GM18861 (cell line): ENCODE data around the gene ZKSCAN5.
A peak's percentile ranks its signal among the peaks of the same experiment; 100 is the strongest.

Experiments used
- ATAC-seq: cut with Tn5 transposase; IDR thresholded peaks from one replicate; pipeline ENCODE4 v1.9.1; 2021; ENCODE audit not compliant: unreplicated experiment

ZKSCAN5 gene

DNA sequence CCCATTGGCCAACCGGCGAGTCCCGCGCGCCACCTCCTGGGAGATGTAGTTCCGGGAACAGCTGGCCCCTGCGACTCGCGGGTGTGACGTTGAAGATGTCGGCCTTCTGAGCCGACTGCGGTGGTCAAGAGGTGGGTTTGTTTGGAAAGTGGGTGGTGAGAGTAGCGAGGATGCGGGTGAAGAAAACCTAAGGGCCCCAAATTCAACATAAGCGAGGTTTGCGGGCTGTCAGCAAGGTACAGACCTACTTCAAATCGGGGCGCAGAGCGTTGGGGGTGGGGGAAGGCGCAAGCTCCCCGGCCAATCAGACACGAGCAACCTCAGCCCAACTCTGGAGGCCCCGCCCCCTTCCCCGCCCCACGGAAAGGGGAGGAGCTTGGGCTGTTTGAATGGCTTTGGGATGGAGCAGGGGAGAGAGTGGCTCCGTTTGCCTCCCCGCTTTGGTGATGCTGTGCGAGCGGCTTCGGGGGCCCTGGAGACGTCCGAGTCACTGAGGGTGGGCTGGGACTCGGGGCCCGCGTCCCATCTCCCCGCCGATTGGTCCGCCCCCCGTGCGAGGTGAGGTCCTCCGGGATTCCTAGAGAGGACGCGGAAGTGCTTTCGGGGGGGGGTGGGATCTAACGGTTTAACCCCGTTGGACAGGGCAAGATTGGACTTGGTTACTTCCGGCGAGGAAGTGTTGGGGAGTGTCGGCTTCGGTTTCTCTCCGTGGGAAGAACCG lies at the start of gene ZKSCAN5:
Gene ZKSCAN5, plus strand, starts transcription at position 60 of the 721 bp plus-strand sequence. CDS start 1,383 bp downstream, outside the sequence.
- peak; percentile 58 for ATAC-seq

DNA sequence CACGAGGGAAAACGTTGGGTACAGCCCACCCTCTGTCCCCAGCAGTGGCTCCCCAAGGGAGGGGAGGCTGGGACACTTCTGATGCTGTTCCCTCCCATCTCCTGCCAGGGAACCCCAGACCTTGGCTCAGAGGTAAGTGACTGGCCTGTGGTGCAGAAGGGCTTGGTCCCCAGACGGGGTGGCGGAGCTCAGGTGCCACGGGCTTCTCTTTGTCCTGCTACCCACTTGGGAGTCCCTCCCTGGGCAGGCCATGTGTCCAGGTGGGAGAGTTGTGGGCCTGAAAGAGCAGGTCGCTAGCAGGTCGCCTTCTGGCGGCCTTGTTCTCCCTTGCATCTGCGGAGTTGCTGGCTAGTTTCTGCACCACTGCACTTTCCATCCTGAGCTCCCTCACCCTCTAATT lies 48.6 kb upstream of the ZKSCAN5 start:
- no peak for ATAC-seq

DNA sequence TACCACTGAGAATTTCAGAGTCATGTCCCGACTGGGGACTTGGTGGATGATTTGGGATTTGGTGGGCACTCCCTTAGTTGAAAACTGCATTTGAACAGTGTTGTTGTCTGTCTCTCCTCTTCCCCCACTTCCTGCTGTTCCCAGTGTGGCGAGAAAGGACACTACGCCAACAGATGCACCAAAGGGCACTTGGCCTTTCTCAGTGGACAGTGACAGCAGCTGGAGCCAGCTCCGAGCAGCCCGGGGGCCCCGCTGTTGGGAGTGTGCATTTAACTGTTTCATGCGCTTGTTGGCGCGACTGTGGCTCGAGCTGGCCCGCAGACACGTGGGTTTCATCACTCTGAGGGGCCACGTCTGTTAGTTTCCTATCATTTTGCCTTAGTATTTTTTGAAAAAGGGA lies 48.2 kb upstream of the ZKSCAN5 start:
- ATAC-seq = no peak

DNA sequence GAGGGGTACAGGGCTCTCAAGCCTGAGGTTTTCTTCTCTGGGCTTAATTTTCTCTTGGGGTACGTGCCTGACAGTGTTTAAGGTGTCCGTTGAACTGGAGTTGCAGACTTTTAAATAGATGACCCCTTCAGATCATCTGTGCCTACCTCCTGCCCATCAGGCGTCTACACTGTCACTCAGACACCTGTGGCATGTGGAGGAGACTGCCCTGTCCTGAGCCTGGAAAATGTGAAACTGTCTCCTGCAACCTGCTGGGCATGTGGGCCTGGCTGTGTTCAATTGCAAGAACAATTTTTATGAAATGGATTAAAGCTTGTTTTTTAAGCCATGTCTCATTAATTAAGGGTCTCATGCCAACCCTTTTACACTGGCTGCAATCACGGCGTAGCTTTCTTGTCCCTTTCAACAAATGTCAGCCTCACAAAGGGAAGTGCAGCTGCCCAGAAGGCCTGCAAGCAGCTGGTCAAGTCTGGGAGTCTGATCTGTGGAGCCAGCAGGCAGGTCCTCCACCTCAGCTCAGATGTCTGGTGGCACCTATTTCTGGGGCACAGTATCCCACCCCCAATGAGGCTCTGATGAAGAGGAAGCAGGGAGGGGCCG lies 47.3 kb upstream of the ZKSCAN5 start:
- no peak for ATAC-seq

DNA sequence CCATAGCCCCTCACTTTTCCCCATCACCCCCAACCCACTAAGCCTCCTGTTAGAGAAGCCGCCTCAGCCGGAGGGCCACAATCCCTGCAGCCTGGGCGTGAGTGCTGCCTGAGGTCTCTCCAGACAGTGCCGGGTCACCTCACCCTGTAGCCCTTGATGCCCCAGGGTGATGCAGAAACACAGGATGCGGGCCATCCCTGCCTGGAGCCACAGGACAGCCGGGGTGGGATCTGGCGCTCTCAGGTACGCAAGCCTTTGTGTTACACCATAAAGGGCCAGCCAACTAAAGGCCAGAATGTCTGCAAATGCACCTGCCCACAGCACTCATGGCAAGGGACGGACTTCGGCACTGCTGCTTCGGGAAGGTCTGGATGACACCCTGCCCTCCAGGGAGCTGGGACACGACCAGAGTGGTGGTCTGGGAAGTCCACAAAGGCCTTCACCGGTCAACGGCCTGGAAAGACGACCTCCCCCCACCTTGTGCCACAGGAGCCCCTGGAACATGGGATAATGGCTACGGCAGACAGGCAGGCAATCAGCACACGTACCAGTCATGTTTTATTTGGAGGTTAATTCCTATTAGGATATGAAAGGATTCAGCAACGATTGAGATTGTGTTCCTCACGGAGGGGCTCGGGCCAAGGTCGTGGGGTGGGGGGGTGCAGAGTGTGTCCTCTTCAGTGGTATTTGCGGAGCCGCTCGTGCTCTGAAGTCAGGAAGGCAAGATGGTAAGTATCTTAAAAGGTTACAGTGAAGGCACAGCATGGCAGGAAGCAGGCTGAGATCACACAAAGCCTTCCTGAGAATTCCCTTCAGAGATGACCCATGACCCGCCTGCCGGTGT lies 46.6 kb upstream of the ZKSCAN5 start:
- ATAC-seq = no peak

DNA sequence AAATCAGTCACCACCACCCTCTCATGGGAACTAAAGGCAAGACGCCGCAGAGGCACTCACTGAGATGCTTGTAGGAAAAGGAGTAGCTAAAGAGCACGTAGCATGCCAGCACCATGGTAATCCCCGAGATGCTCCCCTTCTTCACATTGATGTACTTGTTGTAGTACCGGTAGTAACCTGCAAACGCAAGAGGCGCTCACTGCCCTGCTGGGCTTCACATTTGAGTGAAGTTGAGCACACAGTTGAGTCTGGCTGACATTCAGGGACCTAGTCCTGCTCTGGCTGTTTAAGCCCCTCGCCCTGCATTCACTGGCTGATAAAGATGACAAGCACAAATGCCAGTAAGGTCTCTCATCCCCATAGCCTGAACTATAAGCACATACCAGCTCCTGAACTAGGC lies 45.4 kb upstream of the ZKSCAN5 start:
- ATAC-seq = no peak

DNA sequence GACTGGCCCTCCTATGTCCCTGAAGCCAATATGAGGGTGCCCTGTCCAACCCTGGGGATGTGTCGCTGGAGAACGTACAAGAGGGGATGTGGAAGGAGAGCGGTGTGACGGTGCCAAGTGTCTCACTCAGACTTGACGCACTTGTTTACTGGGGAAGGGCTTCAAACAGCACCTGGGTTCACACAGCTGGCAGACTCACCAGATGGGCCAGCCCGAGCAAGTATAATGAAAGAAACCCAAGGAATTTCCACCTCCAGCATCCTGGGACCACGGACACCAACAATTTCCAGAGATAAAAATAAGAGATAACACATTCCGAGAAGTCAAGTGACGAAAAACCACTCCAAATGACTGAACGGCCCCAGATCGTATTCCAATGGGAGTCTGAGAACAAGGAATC lies 43.8 kb upstream of the ZKSCAN5 start:
- no peak for ATAC-seq

DNA sequence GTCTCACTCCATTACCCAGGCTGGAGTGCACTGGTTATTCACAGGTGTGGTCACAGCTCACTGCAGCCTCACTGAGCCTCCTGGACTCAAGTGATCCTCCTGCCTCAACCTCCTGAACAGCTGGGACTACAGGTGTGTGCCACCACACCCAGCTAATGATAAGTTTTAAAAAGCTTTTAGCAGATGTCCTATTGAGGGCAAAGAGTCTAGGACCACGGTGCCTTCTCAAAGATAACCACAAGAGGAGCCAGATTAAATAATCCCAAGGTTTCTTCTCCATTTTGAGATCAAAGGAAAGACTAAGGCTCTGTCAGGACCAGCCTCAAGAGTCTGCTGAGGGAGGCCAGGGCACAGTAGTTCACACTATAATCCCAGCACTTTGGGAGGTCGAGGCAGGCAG lies 43.2 kb upstream of the ZKSCAN5 start:
- no peak for ATAC-seq

DNA sequence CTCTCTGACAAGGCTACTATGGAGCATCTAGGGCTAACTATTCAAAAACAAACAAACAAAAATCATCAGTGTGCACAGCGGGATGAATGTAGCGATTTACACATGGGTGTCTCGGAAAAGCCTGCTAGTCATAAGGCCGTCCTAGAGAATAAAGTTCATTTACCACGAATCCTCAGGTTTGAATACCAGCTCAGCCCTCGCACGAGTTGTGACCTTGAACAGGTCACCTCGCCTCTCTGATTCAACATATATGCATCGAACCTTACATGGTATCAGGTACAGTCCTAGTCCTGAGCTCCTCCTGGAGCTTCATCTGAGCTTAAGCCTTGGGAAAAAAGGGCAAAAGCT lies 39.1 kb upstream of the ZKSCAN5 start:
- ATAC-seq = no peak

DNA sequence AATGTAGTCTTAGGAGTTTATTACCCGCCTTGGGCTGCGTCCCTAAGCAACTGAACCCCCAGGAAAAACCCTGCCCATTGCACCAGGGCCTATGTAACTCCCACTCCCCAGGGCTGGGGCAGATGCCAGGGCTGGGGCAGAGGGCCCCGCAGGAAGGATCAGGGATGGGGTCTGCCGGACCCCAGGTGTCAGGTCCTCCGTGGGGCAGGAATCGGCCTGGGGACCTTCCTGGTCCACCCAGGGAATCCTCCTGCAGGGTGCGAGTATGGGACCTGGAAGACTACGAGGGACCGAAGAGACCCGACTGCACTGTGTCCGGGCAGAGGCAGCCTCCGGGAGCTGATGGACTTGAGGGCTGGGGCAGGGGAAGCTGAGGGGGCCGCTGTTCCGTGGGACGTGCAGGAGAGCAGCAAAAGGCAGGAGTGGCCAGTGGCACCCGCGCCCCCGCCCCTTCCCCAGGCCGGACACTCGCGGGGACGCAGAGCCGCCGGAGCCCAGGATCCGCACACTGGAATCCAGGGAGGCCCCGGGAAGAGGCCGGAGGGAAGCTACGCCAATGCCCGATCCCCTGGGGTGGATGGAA lies 36.0 kb upstream of the ZKSCAN5 start:
- ATAC-seq = no peak

DNA sequence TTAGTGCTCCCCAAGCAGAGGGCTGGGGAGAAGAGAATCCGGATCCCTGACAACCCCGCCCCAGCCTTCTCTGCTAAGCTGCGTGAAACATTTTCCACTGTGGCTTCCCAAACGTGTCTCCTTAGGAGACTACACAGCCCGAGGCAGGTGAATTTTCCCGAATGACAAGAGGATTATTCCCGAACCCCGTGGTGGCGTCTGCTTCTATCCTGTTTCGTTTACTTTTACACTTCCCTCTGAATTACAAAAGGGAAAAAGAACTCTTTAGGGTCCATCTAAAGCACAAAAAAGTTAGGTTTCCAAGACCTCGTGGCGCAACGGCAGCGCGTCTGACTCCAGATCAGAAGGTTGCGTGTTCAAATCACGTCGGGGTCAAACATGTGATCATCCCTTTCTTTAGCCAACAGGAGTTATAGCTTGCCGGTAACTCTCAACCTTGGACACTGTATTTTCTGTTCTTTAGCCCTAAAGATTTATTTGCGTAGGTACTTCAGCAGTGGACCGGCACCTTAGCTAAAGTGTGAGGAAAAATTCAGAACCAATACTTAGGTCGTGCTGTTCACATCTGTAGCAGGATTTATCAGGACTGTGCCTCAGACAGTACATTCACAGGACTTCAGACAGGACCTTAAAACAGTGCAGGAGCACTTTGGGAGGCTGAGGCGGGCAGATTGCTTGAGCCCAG lies 34.9 kb upstream of the ZKSCAN5 start:
- ATAC-seq = no peak

DNA sequence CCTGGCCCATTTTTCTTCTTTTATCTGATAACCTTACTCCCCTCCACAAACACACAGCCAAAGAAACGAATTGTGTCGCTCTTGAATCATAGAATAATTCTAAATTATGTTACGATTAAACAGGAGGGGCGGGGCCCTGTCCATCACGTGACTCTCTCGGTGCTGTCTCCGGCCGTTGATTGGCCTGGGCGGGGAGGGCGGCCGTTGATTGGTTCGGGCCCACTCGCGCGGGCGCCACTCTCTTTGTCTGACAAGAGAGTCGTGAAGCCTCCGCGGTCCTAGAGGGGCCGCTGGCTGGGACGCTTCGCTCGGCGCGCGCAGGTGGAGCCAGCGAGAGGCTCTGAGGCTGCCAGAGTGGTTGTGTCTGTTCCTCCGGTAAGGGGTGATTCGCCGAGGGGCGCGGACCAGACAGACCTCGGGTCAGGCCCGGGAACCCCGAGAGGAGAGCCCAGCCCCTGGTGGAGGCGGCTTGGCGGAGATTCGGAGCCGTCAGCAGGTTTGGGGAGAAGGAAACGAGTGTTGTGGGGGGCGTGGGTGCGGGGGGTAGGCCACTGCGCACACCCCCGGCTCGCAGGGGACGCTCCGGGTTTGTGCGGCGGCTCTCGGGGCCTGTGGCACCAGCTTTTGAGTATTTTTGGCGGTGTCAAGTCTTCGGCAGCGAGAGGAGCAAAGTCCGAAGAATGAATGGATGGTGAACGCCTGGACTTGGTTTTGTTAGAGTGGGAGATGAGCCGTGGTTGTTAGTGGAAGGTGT lies 31.7 kb upstream of the ZKSCAN5 start, which contains the start of gene ZNF789:
Gene ZNF789, plus strand, starts transcription at position 330 of the 754 bp plus-strand sequence. CDS start 3,567 bp downstream, outside the sequence.
- ATAC-seq = peak; percentile 92

DNA sequence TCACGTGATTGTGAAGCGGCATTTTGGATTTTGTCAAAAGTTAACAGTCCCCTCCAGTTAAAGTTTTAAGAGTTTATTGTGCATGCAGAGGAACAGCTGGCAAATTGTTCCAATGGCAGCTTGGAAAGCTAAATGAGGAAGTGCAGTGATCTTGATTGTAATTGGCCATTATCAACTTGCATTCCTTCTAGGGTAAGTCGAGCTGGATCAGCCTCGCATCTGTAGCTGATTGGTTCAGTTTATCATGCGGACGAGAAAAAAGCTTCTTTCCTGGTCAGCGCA lies 31.2 kb upstream of the ZKSCAN5 start:
- no peak for ATAC-seq

DNA sequence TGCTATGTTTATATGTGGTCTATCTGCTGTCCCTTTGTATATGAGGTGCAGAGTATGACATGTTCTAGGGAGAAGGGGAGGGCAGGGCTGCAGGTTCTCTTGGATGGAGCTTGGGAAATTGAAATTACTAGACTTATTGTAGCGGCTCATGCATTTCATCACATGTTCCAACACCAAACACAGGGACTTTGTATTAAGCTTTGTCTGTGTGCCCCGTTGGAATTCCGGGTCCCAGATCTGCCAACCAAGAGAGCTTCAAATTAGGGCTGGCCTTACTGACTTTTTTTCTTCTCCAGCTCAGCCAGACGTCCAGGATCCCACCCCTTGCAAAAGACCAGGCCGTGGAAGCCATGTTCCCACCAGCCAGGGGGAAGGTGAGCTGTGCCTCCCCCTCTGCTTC lies 28.4 kb upstream of the ZKSCAN5 start:
- no peak for ATAC-seq

DNA sequence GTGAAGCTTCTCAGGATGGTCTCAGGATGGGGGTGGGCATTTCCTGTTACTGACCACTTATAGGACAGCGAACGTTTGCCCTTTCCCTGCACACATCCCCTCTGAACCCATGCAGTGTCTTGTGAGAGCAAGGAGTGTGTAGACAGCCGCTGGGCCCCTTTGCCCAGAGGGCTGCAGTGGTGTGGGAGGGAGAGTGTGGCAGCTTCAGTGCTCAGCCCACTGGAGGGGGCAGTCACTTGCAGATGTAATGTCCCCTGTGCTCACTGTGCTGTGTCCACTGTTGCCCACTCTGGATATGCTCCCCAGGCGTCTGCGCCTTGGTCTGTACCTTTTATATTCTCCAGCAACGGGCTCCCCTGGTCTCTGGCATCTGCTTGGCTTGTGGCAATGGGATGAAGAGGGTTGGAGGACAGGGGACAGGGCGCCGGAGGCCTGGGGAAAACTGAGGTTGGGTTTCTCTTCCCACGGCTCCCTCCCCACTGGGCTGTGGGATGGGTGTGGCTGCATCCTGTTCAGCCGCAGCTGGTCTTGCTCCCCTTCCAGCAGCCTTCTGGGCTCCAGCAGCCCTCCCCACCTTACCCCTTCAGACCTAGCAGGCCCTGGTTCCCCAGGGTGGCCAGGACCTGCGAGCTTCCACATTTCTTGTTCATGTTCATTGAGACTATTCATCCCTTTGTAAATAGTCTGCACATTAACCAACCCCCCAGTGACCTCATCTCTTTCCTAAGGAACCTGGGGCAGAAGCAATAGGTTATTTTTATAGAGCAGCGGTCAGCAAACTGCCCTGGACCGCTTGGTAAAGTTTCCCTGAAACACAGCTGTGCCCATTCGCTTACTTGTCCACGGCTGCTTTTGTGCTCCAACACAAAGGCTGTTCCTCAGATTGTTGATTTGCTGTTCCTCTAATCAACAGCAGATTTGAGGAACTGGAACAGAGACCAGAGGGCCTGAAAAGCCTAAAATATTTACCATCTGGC lies 25.7 kb upstream of the ZKSCAN5 start:
- ATAC-seq = no peak

DNA sequence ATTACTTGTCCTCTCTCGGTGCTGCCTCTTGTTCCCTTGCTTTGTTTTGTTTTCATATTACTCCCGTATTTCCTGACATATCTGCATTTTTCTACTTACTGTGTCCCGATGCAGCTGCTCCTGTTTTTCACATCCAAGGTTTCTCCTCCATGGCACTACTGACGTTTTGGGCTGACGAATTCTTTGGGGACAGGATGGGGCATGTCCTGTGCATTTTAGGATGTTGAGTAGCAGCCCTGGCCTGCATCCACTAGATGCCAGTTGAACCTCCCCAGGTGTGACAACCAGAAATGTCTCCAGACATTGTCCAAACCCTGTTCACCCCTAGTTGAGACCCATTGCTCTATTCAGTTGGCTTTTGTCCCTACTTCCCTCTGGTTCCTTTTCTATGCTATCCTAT lies 19.4 kb upstream of the ZKSCAN5 start:
- no peak for ATAC-seq

DNA sequence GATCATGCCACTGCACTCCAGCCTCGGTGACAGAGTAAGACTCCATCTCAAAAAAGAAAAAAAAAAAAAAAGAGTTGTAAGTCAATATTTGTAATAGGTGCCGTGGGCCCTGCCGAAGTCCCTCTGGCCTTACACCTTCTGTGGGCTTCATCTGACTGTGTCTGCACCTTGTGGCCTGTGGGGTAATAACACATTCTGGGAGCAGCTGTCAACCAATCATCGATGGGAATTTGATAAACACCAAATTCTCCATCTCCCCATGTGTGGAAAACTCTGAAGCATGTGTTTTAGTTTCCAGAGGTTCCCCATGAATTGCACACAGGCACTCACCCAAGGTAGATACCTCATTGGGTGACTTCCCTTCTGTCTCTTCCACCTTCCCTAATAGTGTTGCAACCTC lies 15.2 kb upstream of the ZKSCAN5 start:
- no peak for ATAC-seq

DNA sequence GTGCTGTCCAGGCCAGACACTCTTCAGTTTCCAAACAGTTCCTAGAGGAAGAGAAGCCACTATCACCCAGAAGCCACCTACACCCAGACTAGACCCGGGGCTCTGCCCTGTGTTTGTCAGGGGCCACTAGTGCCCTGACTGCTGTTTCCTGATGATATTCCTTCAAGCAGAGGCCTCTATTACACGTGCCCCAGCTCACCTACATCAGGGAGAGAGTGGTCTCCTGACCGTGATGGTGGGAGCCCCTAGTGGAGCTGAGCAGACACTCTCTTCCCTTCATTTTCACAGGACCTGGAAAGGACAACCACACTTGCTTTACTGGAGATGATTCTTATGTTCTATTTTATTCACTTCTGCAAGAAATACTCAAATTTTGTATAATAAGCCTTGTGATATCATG lies 13.6 kb upstream of the ZKSCAN5 start:
- ATAC-seq = no peak

DNA sequence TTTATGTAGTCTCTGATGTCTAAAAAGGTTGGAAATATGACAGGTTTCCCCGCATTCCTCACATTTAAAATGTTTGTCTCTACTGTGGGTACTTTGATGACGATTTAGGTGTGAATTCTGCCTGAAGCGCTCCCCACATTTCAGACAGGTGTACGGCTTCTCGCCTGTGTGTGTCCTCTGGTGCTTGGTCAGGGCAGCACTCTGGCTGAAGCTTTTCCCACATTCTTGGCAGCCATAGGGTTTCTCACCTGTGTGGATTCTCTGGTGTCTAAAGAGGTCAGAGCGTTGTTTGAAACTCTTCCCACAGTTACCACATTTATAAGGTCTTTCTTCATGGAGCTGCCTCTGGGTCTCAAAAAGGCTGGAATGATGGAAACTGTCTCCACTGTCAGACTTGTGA lies 10.6 kb upstream of the ZKSCAN5 start:
- no peak for ATAC-seq
